Measurements from ENCODE around the gene P2RX6. TPM values are rescaled to one million over a fixed set of nuclear protein-coding genes. Genes with fewer than 3 reads are reported as not detected.

The P2RX6 gene
- total RNA-seq, 2 experiments from 2014 or later, result 0.18 to 0.25 TPM

DNA sequence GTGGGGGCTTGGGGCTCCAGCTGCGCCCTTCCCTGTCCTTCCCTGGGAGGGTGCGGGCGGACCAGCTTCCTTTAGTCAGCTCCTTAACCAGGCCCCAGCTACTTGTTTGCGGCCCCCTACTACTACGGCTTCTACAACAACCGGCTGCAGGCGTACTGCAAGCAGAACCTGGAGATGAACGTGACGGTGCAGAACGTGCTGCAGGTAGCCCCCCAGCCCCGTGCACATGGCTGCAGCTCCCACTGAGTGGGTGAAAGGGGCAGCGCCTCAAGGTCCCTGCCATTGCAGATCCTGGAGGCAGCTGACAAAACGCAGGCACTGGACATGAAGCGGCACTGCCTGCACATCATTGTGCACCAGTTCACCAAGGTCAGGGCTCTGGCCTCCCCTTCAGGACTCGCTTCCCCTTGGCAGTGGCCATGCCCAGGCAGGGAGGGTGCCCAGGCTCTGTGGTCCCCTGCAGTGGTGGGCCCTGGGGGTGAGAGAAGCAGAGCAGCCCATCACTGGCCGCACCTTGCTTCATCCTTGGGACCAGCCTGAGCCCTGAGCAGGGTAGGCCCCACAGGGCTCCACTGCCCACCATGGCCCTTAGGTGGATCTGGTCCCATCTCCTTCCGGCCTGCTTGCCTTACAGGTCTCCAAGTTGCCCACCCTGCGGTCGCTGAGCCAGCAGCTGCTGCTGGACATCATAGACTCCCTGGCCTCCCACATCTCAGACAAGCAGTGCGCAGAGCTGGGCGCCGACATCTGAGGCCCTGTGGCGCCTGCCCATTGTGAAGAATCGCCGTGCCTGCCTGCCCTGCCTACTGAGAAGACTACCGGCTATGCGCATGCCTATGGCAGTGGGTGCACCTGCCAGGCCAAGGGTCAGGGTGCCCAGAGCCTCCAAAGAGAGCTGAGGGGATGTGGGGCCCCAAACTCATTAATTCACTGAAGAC is 18.1 kb upstream of the P2RX6 start:
- Mint-ChIP-seq H3K9me3 (ENCODE audit: low read depth) (no peaks in the 10 kb centered on the region), H3K4me1 (peaks cover 10% of the 10 kb centered on the region), H3K4me3 (no peak overlapping the region), H3K27ac (peak overlapping the region; percentile 19), H3K36me3 (ENCODE audit: low read depth) (peaks cover 18% of the 10 kb centered on the region), H3K27me3 (no peaks in the 10 kb centered on the region)
- POLR2A ChIA-PET, result no interaction called here
- intact Hi-C loops (cut with DNase I, micrococcal nuclease), result no loop called here
- CTCF ChIA-PET, result no interaction called here
- DNase-seq (no peak), ATAC-seq (no peak)

DNA sequence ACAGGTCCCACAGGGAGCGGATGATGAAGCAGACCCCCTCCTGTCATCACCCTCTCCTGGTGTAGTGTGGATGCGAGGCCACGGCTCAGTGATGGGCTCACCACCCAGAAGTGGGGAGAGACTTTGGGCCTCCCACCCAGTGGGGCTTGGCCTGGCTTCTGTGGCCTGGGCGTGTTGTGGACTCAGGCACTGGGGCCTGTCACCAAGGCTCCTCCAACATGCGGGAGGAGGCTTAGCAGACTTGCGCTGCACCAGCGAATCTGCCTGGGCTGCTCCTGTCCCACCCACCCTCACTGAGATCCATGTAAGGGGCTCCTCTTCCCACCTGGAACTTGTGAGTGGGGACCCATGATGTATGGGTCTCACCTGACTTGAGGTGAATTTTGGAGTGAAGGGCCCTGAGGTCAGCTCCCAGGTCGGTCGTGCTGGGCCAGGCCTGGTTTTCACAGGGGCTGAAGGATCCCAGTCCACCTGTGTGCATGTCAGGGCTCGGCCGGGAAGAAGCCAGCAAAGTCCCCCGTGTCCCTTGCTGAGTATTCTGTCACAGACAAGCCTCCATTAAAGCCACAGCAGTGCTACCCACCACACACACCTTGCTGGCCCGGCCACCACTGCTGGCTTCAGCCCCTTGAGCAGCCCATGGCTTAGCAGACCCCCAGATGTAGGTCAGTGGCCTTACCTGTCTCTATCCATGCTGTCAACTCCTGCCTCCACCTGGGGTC is 17.3 kb upstream of the P2RX6 start:
- Mint-ChIP-seq H3K4me3 (no peak overlapping the region), H3K9me3 (ENCODE audit: low read depth) (no peaks in the 10 kb centered on the region), H3K27ac (no peak overlapping the region), H3K36me3 (ENCODE audit: low read depth) (peaks cover 18% of the 10 kb centered on the region), H3K4me1 (peaks cover 10% of the 10 kb centered on the region), H3K27me3 (no peaks in the 10 kb centered on the region)
- ATAC-seq, result no peak
- POLR2A ChIA-PET, result no interaction called here
- intact Hi-C loops (cut with DNase I, micrococcal nuclease), result no loop called here
- CTCF ChIA-PET, result no interaction called here
- no peak for DNase-seq

DNA sequence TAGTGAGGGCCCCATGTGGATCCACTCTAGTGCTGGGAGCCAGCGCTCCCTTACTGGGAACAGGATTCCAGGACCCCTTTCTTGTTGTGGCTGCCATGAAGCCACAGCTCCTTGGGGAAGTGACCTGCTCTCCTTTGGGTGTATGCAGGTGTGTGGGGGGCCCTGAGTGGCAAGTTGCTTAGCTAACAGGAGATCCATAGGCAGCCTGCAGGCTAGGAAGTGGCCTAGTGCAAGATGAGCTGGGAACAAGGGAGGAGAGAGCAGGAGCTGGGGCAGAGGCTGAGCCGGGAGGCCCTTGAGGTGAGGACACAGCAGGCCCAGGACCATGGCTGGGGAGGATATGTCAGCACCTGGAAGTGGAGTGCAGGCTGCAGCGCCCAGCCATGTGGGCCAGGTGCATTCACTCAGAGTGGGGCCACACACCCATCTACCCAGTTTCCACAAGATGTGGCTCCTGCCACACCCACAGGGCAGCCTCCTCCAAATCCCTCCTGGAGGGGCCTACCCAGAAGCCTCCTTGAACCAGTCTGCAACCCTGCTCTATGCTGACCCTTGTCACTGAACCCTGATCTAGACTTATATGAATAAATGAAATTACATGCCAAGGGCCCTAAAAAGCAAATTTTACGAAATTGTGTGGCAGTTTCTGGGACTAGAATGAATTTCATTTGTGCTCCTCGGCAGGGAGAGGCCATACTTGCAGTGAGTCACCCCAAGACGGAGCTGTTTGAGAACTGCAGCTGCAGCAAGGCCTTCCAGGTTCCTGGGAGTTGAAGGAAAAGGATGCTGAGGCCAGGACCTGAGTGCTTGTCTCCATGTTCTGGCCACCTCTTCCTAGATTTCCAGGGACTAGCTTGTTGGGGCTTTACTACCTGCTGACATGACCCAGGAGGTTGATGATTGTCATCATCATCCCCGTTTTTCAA is 16.3 kb upstream of the P2RX6 start:
- ATAC-seq, result no peak
- Mint-ChIP-seq H3K27me3 (no peaks in the 10 kb centered on the region), H3K36me3 (ENCODE audit: low read depth) (peaks cover 18% of the 10 kb centered on the region), H3K9me3 (ENCODE audit: low read depth) (no peaks in the 10 kb centered on the region), H3K4me3 (no peak overlapping the region), H3K4me1 (peaks cover 14% of the 10 kb centered on the region), H3K27ac (peak overlapping the region; percentile 42)
- no peak for DNase-seq
- POLR2A ChIA-PET, result interaction anchor here (1.1 kb wide), 1 partner anchor 17 kb away, joined by 3 read pairs; the partner anchor contains the start of gene LZTR1
- intact Hi-C loops (cut with DNase I, micrococcal nuclease), result no loop called here
- CTCF ChIA-PET, result interaction anchor here (3.1 kb wide), 1 partner anchor 17 kb away, joined by 10 read pairs; the partner anchor contains the start of gene LZTR1

DNA sequence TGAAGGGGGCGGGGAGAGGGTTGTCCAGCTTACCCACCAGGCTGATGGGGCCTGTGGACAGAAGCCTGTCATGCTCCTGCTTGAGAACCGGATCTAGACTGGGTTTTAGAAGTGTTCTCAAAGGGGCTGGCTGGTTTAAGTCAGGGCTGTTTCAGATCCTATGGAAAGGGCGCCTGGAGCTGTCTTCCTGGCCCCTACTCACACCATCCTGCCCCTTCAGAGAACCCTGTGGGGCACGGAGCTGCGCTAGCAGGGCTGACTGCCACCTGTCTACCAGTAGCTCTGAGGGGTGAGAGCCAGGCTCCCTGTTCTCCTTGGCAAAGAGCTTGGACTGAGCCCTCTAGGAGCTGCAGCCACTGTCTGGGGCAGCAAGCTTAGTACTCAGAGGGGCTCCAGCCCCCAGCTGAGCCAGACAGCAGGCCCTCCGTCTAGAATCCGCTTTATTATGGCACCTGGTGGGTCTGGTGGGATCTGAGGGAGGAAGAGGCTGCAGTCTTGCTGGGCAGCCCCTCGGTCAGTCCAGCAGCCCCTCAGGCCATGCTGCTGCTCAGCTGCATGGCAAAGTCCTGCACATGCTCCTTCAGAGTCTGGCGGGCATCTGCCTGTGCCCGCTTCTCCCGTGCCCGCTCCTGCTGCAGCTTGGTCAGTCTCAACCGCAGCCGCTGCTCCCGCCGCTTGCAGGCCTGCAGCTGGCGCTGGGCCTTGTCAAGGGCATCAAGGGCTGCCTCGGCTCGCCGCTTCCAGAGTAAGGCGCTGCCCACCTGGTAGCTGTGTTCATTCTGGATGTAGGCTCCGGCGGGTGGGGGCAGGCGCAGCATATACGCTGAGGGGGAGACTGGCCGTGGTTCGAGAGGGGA is 15.4 kb upstream of the P2RX6 start:
- ATAC-seq (no peak), DNase-seq (no peak)
- CTCF ChIA-PET, result interaction anchor here (1.0 to 3.1 kb wide), 2 partner anchors 9 to 18 kb away, joined by 3 to 10 read pairs; partner anchors contain the start of gene LZTR1
- peak overlapping the region; percentile 96 for H3K27ac Mint-ChIP-seq
- H3K36me3 Mint-ChIP-seq (ENCODE audit: low read depth), result peaks cover 18% of the 10 kb centered on the region
- intact Hi-C loops (cut with DNase I, micrococcal nuclease), result loop anchor here (2.0 to 5.0 kb wide), 4 partner anchors 19 to 977 kb away; partner anchors contain the start of genes CRKL (in 1 of the 2), MED15 (in 1 of the 2) and TANGO2 (in 1 of the 2)
- POLR2A ChIA-PET, result interaction anchor here (1.1 kb wide), 1 partner anchor 18 kb away, joined by 3 read pairs; the partner anchor contains the start of gene LZTR1
- H3K9me3 Mint-ChIP-seq (ENCODE audit: low read depth), result no peaks in the 10 kb centered on the region
- peaks cover 19% of the 10 kb centered on the region for H3K4me1 Mint-ChIP-seq
- peak overlapping the region; percentile 92 for H3K4me3 Mint-ChIP-seq
- H3K27me3 Mint-ChIP-seq, result no peaks in the 10 kb centered on the region

DNA sequence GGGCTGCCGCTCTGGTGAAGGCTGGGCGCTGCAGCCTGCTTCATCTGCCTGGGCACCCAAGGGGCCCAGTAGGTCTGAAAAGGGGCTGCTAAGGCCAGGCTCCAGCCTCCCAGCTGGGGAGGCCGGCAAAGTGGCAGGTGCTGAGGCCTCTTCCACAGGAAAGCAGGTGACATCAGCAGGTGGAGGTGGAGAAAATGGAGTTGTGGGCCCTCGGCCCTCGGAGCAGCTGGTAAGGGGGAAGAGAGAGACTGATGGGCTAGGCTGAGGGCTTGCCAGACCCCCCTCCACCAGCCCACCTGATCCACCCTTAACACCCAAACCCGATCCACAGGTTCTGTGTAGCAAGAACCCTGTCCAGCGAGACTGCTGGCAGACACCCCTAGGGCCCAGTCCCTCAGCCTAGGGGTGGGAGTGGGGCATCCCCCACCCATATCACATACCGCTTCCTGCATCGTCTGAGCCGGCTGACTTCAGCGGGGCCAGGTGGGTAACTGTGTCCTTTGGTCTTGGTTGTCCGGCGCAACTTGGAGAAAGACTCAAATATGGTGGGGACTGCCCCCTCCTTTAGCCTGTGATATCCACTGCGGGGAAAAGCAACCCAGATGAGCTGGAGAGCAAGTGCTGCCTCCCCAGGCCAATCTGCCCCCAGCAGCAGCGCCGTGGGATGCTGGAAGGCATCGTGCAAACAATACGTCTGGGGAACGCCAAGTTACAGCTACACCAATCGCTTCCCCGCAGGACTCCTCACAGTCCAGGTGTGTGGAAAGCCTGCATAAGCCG is 14.6 kb upstream of the P2RX6 start:
- Mint-ChIP-seq H3K4me1 (peaks cover 19% of the 10 kb centered on the region), H3K27ac (peak overlapping the region; percentile 96), H3K36me3 (ENCODE audit: low read depth) (peaks cover 16% of the 10 kb centered on the region), H3K4me3 (peak overlapping the region; percentile 92), H3K9me3 (ENCODE audit: low read depth) (no peaks in the 10 kb centered on the region), H3K27me3 (no peaks in the 10 kb centered on the region)
- ATAC-seq, result no peak
- CTCF ChIA-PET, result interaction anchor here (1.0 to 3.1 kb wide), 2 partner anchors 10 to 19 kb away, joined by 3 to 10 read pairs; partner anchors contain the start of gene LZTR1
- DNase-seq, result peak; percentile 24
- intact Hi-C loops (cut with DNase I, micrococcal nuclease), result loop anchor here (2.0 to 5.0 kb wide), 4 partner anchors 20 to 978 kb away; partner anchors contain the start of genes CRKL (in 1 of the 2), MED15 (in 1 of the 2) and TANGO2 (in 1 of the 2)
- POLR2A ChIA-PET, result interaction anchor here (0.5 to 0.6 kb wide), 3 partner anchors 23 to 189 kb away, joined by 3 to 7 read pairs (median 5); no protein-coding TSS in a partner anchor

DNA sequence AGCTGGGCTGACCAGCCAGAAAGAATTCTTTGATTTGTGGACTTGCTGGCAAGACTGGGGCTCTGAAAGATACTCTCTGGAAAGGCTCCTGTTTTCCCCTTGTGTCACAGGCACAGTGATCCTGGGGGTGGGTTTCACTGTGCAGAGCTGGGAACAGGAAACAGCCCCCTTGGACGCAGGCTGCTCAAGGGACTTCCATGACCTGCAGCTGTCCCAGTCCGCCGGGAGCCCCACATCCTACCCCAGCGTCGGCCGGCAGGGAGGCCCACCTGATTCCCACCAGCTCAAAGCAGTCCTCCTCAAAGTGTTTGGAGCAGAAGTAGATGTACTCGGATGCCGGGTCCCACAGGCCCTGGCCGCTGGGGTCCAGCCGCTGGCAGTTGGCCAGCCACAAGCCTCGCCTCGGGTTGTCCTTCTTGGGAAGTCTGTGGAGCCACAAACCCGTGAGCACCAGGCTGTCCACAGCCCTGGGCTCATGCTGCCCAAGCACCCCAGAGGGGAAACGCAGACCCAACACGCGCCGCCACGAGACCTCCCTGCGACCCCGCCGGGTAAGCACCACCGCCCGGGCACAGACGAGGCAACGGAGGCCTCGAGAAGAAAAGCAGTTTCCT is 13.9 kb upstream of the P2RX6 start:
- peaks cover 19% of the 10 kb centered on the region for H3K4me1 Mint-ChIP-seq
- H3K27ac Mint-ChIP-seq, result peak overlapping the region; percentile 96
- no peak for ATAC-seq
- ChIA-PET CTCF (interaction anchor here (1.0 to 3.1 kb wide), 2 partner anchors 11 to 20 kb away, joined by 3 to 10 read pairs; partner anchors contain the start of gene LZTR1), POLR2A (interaction anchor here (0.5 to 0.6 kb wide), 2 partner anchors 23 to 30 kb away, joined by 3 to 7 read pairs; no protein-coding TSS in a partner anchor)
- peak overlapping the region; percentile 92 for H3K4me3 Mint-ChIP-seq
- no peaks in the 10 kb centered on the region for H3K9me3 Mint-ChIP-seq (ENCODE audit: low read depth)
- no peak for DNase-seq
- peaks cover 16% of the 10 kb centered on the region for H3K36me3 Mint-ChIP-seq (ENCODE audit: low read depth)
- intact Hi-C loops (cut with DNase I, micrococcal nuclease), result loop anchor here (1.0 to 5.0 kb wide), 5 partner anchors 20 to 979 kb away; partner anchors contain the start of genes CRKL (in 2 of the 2), MED15 (in 1 of the 2) and TANGO2 (in 1 of the 2)
- no peaks in the 10 kb centered on the region for H3K27me3 Mint-ChIP-seq

DNA sequence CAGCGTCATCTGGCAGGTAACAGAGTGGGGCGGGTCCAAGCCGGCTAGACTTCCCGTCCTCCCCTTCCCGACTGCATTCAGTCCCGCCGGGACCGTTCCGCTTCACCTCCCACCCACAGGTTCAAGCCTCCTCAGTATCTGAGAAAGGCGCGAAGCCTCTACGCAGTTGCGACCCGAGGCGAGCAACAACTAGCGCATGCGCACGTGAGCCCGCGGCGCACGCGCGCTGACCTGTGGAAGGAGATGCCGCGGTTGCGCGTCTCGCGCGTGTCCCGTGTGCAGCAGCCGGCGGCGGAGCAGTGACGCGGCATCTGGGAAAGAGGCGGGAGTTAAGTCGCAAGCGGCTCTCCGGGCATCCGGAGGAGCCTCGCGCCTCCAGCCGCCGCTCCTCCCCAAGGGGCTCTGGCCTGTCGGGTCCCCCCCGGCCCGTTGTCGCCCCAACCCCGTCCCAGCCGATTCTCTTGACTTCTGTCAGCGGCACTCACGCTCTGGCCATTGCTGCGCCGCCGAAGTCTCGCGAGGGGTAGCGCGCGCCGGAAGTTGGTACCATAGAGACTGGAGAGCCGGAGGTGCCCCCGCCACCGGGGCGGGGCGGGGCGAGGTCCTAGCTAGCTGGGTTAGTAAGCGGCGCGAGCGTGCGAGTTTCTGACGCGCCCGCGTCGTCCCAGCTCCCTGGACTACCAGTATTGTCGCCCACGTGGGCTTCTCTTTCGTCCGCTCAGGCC is 13.2 kb upstream of the P2RX6 start, which contains the start of gene THAP7:
Gene THAP7 (minus strand): TSS at position 518 of the 725 bp plus-strand sequence. CDS start 207 bp downstream, at position 311.
- Mint-ChIP-seq H3K27ac (peak within 1 kb of the TSS; percentile 96), H3K27me3 (no peaks in the 10 kb centered on the region), H3K36me3 (ENCODE audit: low read depth) (peaks cover 16% of the 10 kb centered on the region), H3K4me3 (peak within 1 kb of the TSS; percentile 92), H3K4me1 (peaks cover 19% of the 10 kb centered on the region), H3K9me3 (ENCODE audit: low read depth) (no peaks in the 10 kb centered on the region)
- intact Hi-C loops (cut with DNase I, micrococcal nuclease), result loop anchor here (1.0 to 5.0 kb wide), 10 partner anchors 13 to 979 kb away; partner anchors contain the start of genes CRKL (in 2 of the 2), PI4KA (in 2 of the 2), LRRC74B (in 1 of the 2) and LZTR1 (in 1 of the 2)
- CTCF ChIA-PET, result interaction anchor here (0.9 to 3.1 kb wide), 4 partner anchors 14 to 36 kb away, joined by 3 to 10 read pairs (median 4); partner anchors contain the start of gene LZTR1
- peak; percentile 92 for ATAC-seq
- POLR2A ChIA-PET, result interaction anchor here (0.6 to 1.7 kb wide), 5 partner anchors 12 to 1213 kb away, joined by 3 to 9 read pairs (median 5); partner anchors contain the start of genes LZTR1 and YDJC
- peak; percentile 99 for DNase-seq

DNA sequence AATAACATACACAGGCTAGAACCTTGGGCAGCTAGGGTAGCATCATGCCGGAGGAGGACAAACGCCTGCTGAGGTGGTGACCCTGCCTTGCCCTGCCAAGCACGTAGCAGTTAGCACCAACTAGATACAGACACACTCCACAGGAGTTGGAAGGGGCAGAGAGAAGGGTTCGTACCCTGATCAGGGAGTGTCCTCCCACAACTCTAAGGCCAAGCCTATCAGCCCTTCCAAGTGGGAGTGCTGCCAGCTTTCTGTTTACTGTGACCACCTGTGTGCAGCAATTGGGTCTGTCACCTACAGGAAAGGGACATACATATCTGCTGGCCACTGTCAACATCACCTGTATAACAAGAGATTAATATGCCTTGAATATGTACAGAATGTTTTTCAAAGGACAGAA is 11.2 kb upstream of the P2RX6 start:
- peaks cover 16% of the 10 kb centered on the region for H3K4me1 Mint-ChIP-seq
- POLR2A ChIA-PET, result no interaction called here
- intact Hi-C loops (cut with DNase I, micrococcal nuclease), result loop anchor here (2.0 to 5.0 kb wide), 4 partner anchors 86 to 981 kb away; partner anchors contain the start of genes CRKL (in 1 of the 2), MED15 (in 1 of the 2), PI4KA (in 1 of the 2) and SNAP29 (in 1 of the 2)
- H3K27me3 Mint-ChIP-seq, result no peaks in the 10 kb centered on the region
- H3K9me3 Mint-ChIP-seq (ENCODE audit: low read depth), result no peaks in the 10 kb centered on the region
- peak overlapping the region; percentile 92 for H3K4me3 Mint-ChIP-seq
- CTCF ChIA-PET, result interaction anchor here (1.5 kb wide), 1 partner anchor 17 kb away, joined by 8 read pairs; no protein-coding TSS in a partner anchor
- ATAC-seq (no peak), DNase-seq (no peak)
- H3K36me3 Mint-ChIP-seq (ENCODE audit: low read depth), result peaks cover 14% of the 10 kb centered on the region
- H3K27ac Mint-ChIP-seq, result peak overlapping the region; percentile 47

Data from activated CD4-positive, alpha-beta T cell treated with anti-CD3 and anti-CD28 coated beads for 36 hours (primary cell).